Gastroesophageal sphincter (tissue), 4 donors: ENCODE measurements around the gene CNTNAP2. TPM values are rescaled to one million over a fixed set of nuclear protein-coding genes. Genes with fewer than 3 reads are reported as not detected.

Experiments used
- ATAC-seq: fragments of 150-250 bp; one replicate; pipeline ENCODE4 v1.9.1; 2016; ENCODE audit warnings: mild to moderate bottlenecking, moderate library complexity
- H3K27ac ChIP-seq, 4 donors: fragments of 200-600 bp; sonication (generic) in 3 of 4; 1 replicate in 3 of 4; 2 replicates in 1 of 4; pipeline ENCODE4 v1.5.1; 2016 to 2019
- H3K27me3 ChIP-seq: fragments of 200-600 bp; sonication (generic); one replicate; pipeline ENCODE4 v1.5.1; 2019
- H3K36me3 ChIP-seq, 2 donors: fragments of 200-600 bp; sonication (generic); one replicate each; pipeline ENCODE4 v1.5.1; 2019; ENCODE audit warnings: control low read depth in 1 of 2
- H3K4me1 ChIP-seq, 3 donors: fragments of 200-600 bp; sonication (generic); 1 replicate in 2 of 3; 2 replicates in 1 of 3; pipeline ENCODE4 v1.5.1; 2016 to 2019; ENCODE audit warnings: control low read depth in 2 of 3
- H3K4me3 ChIP-seq, 2 donors: fragments of 200-600 bp; sonication (generic); one replicate each; pipeline ENCODE4 v1.5.1; 2019; ENCODE audit warnings: mild to moderate bottlenecking in 1 of 2, moderate library complexity in 1 of 2
- H3K9me3 ChIP-seq, 3 donors: fragments of 200-600 bp; sonication (generic); one replicate each; pipeline ENCODE4 v1.5.1; 2017 to 2019; ENCODE audit warnings: control low read depth in 2 of 3
- CTCF ChIP-seq, 4 experiments: fragments of 200-600 bp in 2 of 4; fragments of 450-650 bp in 2 of 4; sonication (generic) in 1 of 4; IDR thresholded peaks; one replicate each; pipeline ENCODE4 v1.5.1; 2017 to 2019; ENCODE audit warnings: antibody characterized with exemption in 4 of 4, mild to moderate bottlenecking in 2 of 4, moderate library complexity in 2 of 4
- EP300 ChIP-seq: sonication (generic); formaldehyde crosslinking; IDR thresholded peaks from one replicate; pipeline ENCODE4 v1.6.1; 2017; ENCODE audit warnings: antibody characterized with exemption, mild to moderate bottlenecking
- POLR2A ChIP-seq, 2 donors: fragments of 450-650 bp; IDR thresholded peaks; one replicate each; pipeline ENCODE4 v1.6.1; 2017; ENCODE audit warnings: antibody characterized with exemption in 2 of 2, mild to moderate bottlenecking in 2 of 2, moderate library complexity in 1 of 2
- POLR2AphosphoS5 ChIP-seq: sonication (generic); formaldehyde crosslinking; IDR thresholded peaks from one replicate; pipeline ENCODE4 v1.6.1; 2017; ENCODE audit warnings: antibody characterized with exemption
- WGBS, 2 donors: methylation state at CpG; one replicate each; pipeline ENCODE4 v1.1.5; 2018; ENCODE audit warnings: low coverage in 1 of 2; 5-methylcytosine and 5-hydroxymethylcytosine counted together
- total RNA-seq, 4 donors: library from RNA; depleted of rRNA; stranded (reverse); fragments of >200 nt; gene quantifications; one replicate each; pipeline ENCODE4 v1.1.0, GENCODE V29; 2016

Gene CNTNAP2
- total RNA-seq, 4 donors from 2014 or later = 1.5 to 8.9 (median 3.2) TPM

DNA sequence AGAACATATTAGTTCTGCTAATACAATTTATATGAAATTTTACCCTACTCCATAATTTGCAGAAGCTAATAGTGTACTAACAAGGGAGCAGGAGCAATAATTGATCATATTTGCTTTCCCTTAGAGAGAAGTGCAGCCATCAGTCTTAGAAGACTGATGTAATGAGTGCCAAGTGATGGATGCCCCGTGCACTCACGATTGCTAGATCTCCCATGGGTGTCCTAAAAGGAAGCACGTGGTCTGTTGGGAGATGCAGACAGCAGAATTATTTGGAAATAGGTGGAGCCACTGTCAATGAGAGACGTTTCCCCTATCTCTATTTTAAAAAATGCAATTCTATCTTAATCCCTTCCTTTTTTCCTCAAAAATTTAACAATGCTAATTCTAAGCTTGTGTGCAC is 1701.7 kb downstream of the CNTNAP2 start:
- H3K4me1 ChIP-seq = no peaks in the 10 kb centered on the region
- H3K27ac ChIP-seq = no peak overlapping the region
- no peaks in the 10 kb centered on the region for H3K36me3 ChIP-seq
- no peaks in the 10 kb centered on the region for H3K27me3 ChIP-seq
- 51 to 80% methylated on average over 4 of the region's 4 CpGs for WGBS, 2 donors
- H3K4me3 ChIP-seq = no peak overlapping the region
- no peak for ATAC-seq
- H3K9me3 ChIP-seq = no peaks in the 10 kb centered on the region
- TF ChIP-seq POLR2A (IDR thresholded peaks at IDR 0.05) (no peak), EP300 (no peak), CTCF (IDR thresholded peaks at IDR 0.05) (no peak), POLR2AphosphoS5 (no peak)

GRCh38 chr7:147824671-147825070 is 1708.1 kb downstream of the CNTNAP2 start:
- H3K27me3 ChIP-seq = no peaks in the 10 kb centered on the region
- no peaks in the 10 kb centered on the region for H3K9me3 ChIP-seq
- ATAC-seq = no peak
- TF ChIP-seq EP300 (no peak), CTCF (IDR thresholded peaks at IDR 0.05) (no peak), POLR2AphosphoS5 (no peak), POLR2A (IDR thresholded peaks at IDR 0.05) (no peak)
- H3K27ac ChIP-seq = no peak overlapping the region
- 75 to 81% methylated on average over 3 to 4 of the region's 4 CpGs for WGBS, 2 donors
- no peak overlapping the region for H3K4me3 ChIP-seq
- no peaks in the 10 kb centered on the region for H3K36me3 ChIP-seq
- no peaks in the 10 kb centered on the region for H3K4me1 ChIP-seq

- ATAC-seq = no peak
- Histone ChIP-seq H3K4me3 (no peak overlapping the region), H3K36me3 (no peaks in the 10 kb centered on the region), H3K27ac (no peak overlapping the region), H3K9me3 (no peaks in the 10 kb centered on the region), H3K4me1 (no peaks in the 10 kb centered on the region), H3K27me3 (no peaks in the 10 kb centered on the region)
- WGBS, 2 donors = 100% methylated on average over 2 of the region's 2 CpGs
- TF ChIP-seq POLR2AphosphoS5 = no peak
- no peak for TF ChIP-seq POLR2A (IDR thresholded peaks at IDR 0.05)
- TF ChIP-seq CTCF (IDR thresholded peaks at IDR 0.05) = no peak
- TF ChIP-seq EP300 = no peak
Measured at GRCh38 chr7:147829016-147829415, 1712.4 kb downstream of the CNTNAP2 start.

DNA sequence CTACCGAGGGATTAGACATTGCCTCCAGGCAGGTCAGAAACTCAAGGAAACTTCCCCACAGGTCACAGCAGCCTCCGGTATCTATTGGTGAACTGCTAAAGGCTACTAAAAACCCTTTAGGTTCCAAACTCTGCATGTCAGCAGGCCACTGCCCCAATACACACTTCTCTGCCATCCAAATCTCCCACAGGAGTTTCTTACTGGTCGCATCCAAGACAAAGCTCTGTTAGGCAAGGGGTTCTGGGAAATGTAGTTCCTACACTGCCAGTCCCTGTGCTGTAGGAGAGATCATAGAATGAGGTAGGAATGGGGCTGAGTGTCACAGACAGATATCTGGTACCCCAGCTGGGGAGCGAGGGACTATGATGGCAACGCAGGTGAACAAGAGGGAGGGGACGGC is 1717.0 kb downstream of the CNTNAP2 start:
- H3K27me3 ChIP-seq = no peaks in the 10 kb centered on the region
- H3K4me1 ChIP-seq = no peaks in the 10 kb centered on the region
- TF ChIP-seq EP300 (no peak), POLR2AphosphoS5 (no peak), CTCF (IDR thresholded peaks at IDR 0.05) (no peak), POLR2A (IDR thresholded peaks at IDR 0.05) (no peak)
- 68 to 82% methylated on average over 4 to 5 of the region's 6 CpGs for WGBS, 2 donors
- peaks cover 0 to 16% (median 0%) of the 10 kb centered on the region in 3 donors for H3K9me3 ChIP-seq
- no peak for ATAC-seq
- no peak overlapping the region for H3K27ac ChIP-seq
- no peaks in the 10 kb centered on the region for H3K36me3 ChIP-seq
- no peak overlapping the region for H3K4me3 ChIP-seq

- no peak overlapping the region for H3K27ac ChIP-seq
- no peaks in the 10 kb centered on the region for H3K36me3 ChIP-seq
- no peak for ATAC-seq
- H3K4me3 ChIP-seq = no peak overlapping the region
- TF ChIP-seq EP300 (no peak), POLR2A (IDR thresholded peaks at IDR 0.05) (no peak), POLR2AphosphoS5 (no peak), CTCF (IDR thresholded peaks at IDR 0.05) (no peak)
- 0 to 5% methylated on average over 1 of the region's 1 CpG for WGBS, 2 donors
- H3K4me1 ChIP-seq = no peaks in the 10 kb centered on the region
- no peaks in the 10 kb centered on the region for H3K27me3 ChIP-seq
- peaks cover 0 to 16% (median 0%) of the 10 kb centered on the region in 3 donors for H3K9me3 ChIP-seq
Measured at GRCh38 chr7:147833970-147834369, 1717.4 kb downstream of the CNTNAP2 start.
